GM21737 (cell line): Measurements from ENCODE around the gene TTLL8.

Source experiments
- ATAC-seq: cut with Tn5 transposase; IDR thresholded peaks from one replicate; pipeline ENCODE4 v1.9.1; 2021; ENCODE audit warnings: mild to moderate bottlenecking, moderate library complexity; ENCODE audit not compliant: unreplicated experiment

The TTLL8 gene

DNA sequence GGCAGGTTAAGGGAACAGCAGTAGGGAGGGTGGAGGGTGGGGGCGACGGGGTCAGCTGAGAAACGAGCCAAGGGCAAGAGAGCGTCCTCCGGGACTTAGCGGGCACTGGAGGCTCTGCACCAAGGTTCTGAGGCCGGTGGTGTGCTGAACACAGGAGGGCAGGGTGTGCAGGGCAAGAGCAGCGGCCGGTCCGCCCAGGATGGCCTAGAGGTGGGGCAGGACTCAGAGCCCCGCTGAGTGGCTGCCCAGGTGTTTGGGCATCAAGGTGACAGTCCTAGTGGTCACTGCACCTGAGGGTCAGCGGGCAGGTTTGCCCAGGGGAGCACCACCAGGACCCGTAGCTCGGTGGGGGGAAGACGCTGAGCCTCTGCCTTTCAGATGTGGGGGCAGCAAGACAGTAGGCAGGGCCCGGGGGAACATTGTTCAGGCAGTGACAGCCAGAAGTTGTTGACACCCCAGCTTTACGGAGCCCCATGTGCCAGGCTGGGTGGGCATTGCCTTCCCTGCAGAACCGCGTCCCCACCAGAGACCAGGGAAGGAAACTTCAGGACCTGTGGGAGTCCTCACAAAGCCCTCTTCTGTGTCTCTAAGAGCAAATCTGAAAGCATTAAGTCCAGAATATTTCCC is 4.5 kb upstream of the TTLL8 start:
- ATAC-seq: no peak

DNA sequence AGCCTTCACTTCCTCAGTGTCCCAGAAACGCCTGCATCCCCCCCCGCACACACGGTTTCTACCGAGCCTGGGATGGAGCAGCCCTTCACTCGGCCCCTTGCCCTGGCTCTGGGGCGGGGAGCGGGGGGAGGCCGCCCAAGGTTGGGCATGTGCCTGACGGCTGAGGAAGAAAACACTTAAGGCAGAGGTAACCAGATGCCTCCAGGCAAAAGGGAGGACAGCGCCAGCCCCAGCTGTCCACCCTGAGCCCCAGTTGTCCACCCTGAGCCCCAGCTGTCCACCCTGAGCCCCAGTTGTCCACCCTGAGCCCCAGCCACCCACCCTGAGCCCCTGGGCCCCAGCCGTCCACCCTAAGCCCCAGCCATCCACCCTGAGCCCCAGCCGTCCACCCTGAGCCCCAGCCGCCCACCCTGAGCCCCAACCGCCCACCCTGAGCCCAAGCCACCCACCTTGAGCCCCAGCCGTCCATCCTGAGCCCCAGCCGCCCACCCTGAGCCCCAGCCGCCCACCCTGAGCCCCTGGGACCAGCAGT is 3.8 kb upstream of the TTLL8 start:
- ATAC-seq: no peak

DNA sequence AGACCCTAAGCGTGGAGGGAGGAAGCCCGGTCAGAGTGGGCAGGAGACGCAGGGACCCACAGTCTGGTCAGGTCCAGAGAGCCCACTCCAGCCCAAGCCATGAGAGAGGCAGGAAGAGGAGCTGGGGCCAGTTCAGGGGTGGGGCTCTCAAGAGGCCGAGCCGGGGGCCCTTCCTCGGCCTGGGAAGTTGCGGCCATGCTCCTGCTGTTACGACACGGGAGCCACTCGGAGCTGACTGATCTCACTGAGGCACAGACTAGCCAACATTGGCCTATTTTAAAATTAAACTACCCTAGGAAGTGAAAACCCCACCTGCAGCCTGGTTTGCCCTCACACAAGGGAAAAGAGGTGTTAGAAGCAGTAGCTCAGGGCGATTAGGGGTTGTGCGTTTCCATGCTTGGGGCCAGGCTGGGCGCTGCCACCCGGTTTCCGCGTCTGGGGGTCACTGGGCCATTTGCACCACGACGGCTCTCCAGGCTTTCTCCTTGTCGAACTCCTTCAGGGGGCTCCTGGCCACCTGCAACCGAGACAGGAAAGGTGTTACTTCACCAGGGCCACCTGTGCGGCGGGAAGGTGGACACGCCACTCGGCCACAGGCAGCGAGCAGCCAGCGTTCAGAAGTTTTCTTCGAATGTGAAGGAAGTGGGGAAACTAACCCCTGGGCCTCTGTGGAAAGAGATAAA is 3.2 kb upstream of the TTLL8 start:
- ATAC-seq: no peak

DNA sequence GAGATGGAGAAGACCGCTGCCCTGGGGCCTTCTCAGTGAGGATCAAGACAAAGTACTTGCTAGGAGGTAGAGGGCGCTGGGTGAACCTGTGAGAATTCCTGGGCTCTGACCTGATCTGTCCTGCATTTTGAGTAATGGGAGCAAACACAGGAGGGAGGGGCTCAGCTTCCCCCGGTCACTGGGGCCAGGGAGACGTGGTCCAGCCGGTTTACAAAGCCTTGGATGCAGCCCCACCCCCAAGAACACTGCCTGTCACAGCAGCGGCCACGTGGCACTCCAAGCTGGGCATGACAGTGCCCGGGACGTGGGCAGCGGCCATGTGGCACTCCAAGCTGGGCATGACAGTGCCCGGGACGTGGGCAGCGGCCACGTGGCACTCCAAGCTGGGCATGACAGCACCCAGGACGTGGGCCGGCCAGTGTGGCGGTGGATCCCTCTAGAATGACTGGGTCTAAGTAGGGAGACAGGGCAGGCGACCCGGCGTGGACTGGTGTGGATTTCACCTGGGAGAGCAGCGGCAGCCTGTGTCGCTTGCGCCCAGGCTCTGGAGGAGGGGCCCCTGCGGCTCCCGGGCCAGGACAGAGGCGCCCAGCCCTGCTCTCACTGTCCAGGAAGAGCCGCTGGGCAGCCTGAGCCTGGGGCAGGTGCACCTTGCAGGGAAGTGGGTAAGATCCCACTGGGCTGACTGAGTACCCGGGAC is 2.5 kb upstream of the TTLL8 start:
- no peak for ATAC-seq

DNA sequence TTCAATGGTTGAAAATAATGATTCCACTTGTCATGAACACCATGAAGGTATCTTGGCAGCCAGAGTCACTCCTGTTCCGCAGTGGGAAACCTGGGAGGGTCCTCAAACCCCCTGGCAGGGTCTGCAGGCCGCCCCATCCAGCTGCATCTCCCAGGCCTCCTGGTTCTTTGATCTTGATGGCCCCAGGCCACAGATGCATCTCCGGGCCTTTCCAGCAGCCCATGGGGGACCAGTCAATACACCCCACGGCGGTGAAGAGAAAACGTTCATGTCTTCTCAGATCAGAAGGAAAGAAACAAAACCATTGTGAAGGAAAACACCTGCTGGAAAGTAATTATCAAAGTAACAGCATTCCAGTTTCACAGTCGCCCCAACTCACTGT is 1.8 kb upstream of the TTLL8 start:
- no peak for ATAC-seq

DNA sequence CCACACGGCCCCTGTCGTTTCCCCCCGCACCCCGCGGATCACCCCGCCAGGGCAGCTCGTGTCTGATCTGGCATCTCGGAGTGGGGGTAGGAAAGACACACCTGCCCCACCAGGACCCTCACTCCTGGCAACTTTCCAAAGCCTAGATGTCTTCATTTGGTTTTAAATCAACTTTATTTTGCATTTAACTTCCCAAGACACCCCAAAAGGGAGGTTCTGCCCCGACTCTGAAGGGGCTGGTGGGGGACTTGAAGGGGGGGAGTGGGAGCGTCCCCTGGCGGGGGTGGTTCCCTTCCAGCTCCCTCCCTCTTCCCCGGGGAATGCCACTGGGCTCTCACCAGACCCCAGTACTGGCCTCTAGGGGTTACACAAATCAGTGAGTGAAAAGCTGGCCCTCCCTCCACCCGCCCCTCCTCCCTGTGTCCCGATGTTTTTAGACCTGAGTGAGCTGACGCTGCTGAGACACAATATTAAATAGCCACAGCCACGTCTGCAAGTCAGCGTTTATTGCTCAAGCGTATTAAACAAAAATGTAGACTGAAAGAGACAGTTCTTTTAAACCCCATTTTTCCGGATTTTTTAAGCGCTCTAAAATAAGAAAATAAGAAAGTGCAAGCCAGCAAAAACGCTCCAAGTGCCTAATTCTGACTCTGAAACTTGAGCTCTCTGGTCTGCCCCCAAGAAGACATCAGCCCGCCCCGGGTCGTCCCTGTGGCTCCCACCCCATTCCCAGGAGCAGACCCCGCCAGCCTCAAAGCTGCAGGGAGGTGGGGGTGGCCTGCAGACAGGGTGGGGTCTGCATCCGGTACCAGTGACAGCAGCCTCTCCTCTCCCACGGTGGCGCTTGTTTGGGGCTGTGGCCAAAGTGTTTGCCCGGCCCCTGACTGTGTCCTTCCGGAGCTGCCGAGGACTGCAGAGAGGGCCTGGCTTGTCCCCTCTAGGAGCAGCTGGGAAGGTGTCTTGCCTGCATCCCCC is 1.1 kb upstream of the TTLL8 start:
- ATAC-seq: no peak

DNA sequence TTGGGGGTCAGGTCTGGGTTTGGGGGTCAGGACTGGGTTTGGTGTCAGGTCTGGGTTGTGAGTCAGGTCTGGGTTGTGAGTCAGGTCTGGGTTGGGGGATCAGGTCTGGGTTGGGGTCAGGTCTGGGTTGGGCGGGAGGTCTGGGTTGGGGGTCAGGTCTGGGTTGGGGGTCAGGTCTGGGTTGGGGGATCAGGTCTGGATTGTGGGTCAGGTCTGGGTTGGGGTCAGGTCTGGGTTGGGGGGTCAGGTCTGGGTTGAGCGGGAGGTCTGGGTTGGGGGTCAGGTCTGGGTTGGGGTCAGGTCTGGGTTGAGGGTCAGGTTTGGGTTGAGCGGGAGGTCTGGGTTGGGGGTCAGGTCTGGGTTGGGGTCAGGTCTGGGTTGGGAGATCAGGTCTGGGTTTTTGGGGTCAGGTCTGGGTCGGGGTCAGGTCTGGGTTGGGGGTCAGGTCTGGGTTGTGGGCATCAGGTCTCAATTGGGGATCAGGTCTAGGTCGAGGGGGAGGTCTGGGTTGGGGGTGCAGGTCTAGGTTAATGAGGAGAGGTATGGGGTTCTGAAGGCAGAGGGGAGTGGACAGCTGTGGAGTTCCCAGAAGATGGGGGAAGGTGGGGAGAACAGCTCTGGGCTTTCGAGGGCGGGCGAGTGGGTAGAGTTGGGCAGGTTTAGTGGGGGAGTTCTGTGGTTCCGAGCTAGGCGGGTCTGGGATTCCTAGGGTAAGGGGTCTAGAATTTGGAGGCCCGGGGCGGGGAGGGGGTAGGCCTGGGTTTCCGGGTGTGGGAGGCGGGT is 629 bp downstream of the TTLL8 start:
- no peak for ATAC-seq

DNA sequence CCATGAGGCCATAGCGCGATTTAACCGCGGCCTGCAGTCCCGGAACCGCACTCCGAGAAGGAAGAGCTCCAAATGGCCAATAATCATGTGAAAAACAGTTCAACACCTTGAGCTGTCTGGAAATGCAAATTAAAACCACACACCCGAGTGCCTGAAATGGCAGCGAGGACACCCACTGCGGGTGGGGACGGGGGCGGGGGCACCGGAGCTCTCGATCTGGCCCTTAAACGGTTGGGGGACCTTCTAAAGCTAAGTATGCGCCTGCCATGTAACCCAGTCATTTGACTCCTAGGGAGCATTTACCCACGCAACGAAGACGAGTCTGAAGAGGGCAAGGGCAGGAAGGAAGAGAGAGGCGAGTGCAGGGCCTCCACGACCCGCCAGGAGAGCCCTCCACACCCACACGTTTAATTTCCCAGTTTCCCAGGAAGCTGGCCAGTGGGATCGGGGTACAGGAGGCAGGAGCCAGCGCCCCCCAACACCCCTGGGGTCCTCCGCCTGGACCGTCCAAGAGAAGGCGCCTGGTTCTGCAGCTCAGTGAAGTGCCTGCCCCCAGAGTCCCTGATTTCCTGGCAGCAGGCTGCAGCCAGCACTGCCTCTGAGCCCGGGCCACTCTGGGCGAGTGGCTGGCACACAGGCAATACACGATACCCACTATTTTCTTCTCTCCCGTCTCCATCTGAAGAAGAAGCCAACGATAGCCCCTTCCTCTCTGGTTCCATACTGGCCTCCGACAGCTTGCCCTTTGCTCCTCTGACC is 1.7 kb downstream of the TTLL8 start:
- ATAC-seq: no peak

DNA sequence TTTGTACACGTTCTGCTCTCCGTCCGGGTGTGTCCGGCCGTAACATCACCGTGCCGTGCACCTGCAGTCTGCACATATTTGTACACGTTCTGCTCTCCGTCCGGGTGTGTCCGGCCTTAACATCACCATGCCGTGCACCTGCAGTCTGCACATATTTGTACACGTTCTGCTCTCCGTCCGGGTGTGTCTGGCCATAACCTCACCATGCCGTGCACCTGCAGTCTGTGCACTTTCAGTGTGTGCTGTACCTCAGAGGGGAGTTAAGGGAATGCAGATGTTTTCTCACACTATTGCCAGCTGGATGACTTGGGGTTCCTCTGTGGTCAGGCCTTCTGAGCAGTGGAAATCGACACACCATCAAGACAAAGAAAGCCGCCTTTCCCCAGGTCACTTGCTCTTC is 4.2 kb downstream of the TTLL8 start:
- no peak for ATAC-seq

DNA sequence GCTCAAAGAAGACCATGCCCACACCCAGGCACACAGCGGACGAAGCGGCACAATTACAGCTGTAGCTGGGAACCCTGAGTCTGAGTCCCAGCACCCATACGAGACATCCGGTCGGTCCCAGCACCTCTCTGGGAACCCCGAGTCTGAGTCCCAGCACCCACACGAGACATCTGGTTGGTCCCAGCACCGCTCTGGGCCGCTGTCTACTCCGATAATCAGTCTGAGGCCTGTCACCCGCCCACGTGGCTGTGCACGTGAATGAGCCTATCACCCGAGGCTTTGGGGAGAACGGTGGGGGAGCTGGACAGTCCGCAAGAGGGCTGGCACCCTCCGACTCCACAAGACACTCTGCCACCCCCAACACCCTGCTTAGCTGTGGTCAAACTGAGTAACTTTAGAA is 6.2 kb downstream of the TTLL8 start:
- ATAC-seq: no peak

DNA sequence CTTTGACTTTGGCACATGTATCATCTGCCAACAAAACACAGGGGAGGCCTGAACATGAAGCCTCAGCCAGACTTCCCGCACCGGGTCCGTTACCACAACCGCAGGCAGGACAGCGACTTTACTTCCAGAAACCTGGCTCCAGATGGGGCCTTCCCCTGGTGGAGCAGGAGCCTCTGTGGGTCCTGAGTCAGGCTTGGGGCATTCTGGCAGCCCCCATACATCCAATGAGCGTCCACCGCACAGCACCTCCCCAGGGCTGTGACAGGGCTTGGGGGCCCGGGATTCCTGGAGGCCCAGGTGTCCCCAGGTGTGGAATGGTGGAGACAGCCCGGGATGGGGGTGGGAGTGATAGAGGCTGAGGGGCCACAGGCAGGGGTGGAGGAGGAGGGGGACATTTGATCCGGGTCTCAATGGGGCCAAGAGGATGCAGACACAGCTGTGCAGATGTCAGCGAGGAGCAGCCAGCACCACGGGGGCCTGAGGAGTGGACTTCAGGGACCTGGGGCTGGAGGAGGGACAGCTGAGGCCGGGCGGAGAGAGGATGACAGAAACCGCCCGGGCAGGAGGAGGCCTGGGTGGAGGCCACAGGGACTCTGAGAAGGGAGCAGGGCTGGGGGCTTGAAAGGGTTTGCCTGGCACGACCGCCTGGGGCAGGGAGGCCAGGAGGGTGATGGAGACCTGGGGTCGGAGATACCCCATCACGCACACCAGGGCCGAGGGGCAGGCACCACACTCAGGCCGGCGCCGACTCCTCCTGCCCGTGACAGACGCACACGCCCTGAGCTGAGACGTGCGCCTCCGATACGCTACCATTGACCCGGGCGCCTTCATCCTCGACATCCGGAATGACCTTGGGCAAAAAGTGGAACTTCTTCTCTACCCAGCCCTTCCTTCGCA is 8.6 kb downstream of the TTLL8 start:
- no peak for ATAC-seq

DNA sequence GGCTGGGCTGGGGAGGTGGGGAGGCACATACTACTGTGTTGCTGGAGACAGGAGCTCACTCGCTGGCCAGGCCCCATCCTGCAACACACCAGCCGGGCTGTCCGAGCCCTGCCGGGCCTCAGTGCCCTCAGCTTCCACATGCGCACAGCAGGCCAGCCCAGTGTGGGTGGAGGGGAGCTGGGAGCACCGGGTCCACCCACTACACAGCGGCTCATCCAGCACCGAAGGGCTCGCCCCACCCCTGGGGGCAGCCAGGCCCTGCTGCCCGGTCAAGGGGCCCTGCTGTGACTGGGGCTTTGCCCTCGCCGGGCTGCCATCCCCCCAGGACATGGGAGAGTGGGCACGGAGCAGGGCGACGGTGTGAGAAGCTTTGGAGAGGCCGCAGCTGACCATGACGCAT is 9.3 kb downstream of the TTLL8 start:
- ATAC-seq: no peak

DNA sequence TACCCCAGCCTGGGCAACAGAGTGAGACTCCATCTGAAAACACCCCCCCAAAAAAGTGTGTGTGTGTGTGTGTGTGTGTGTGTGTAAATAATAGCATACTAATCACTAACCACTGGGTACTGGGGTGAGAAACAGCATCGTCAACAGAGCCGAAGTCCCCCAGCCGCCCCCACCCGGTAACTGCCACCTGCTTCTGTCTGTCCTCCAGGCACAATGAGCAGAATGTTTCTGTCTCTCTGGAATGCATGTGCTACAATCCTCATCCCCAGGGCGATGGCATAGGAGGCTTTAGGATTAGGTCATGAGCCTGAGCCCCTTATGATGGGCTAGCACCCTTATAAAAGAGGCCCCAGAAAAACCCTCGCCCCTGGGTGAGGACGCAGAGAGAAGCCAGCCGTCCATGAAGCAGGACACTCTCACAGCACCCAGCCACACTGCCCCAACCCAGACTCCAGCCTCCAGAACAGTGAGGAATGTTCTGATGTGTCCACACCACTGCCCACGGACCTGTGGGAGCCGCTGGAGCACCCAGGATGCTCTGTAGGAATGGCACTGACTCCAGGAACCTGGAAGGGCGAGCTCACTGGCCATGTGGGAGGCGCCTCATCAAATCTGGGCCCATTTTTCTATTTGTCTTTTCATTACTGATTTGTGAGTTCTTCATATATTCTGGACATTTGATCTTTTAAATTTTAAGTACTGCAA is 9.9 kb downstream of the TTLL8 start:
- no peak for ATAC-seq

DNA sequence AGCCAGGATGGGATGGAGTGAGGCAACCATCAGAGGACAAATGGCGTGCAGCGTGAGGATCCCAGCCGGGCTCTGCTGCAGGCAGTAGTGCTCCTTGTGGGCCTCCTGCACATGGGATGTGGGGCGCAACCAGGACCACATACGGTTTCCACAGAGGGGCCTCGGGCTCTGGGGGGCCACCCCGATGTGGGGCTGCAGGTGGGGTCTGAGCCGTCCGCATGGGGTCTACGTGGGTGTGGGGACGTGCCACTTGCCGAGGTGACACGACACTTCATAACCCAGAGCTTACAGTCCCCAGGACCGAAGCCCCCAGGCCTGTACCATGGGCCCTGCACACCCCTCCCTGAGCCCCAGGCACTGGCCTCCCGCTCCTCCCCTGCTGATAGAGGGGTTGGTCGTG is 10.8 kb downstream of the TTLL8 start:
- ATAC-seq: no peak

DNA sequence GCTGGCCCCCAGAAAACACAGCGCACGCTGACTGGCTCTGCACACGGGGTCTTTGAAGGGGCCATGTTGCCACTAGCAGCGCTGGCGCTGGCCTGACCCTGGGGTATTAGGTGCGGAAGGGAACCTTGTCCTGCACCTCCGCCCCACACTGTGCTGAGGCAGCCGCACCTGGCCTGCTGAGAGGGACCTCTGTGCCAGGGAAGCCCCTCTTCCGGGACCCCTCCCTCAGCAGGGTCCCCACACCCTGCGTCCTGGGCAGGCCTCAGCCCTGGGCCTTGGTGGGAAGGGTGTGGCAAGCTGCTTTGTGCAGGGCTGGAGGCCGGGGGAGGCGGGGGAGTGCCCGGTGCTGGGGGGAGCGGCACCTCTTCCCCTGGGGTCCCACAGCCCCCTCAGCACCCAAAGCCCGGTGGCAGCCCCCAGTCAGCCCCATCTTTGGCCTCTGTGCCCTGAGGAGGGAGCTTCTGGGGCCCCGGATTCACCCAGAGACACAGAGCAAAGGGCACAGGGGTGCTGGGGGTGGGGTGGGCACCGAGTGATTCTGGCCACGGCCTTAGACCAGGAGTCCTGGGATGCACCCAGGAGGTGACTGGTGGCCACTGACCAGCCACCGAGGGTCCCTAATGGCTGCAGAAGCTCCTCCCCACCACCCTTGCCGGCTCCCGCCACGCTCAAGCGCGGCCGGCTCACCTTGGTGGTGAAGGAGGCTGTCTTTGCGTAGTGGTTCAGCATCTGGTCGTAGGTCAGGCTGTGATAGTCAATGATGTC is 11.4 kb downstream of the TTLL8 start:
- ATAC-seq: no peak

DNA sequence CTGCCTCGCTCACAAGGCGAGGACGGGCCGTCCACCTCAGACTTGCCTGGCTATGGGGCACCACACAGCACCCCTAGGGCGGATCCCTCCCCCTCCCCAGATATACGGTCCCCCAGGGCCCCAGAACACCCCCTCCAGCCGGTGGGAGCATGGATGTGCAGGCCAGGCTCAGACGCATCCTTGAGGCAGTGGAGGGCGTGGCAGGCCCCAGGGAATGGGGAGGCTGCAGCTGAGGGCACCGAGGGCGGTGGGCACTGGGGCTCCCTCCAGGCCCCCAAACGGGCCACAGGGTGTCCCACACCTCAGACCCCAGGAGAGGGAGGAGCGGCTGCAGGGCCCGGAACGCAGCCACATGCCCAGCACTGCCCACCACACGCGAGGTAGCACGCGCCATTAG is 12.1 kb downstream of the TTLL8 start:
- no peak for ATAC-seq
